ENCODE results near the gene FRRS1. TPM values are rescaled to one million over a fixed set of nuclear protein-coding genes. Genes with fewer than 3 reads are reported as not detected.

FRRS1 gene
- total RNA-seq, 6 donors from 2014 or later: 2.2 to 12.6 (median 9.3) TPM

DNA sequence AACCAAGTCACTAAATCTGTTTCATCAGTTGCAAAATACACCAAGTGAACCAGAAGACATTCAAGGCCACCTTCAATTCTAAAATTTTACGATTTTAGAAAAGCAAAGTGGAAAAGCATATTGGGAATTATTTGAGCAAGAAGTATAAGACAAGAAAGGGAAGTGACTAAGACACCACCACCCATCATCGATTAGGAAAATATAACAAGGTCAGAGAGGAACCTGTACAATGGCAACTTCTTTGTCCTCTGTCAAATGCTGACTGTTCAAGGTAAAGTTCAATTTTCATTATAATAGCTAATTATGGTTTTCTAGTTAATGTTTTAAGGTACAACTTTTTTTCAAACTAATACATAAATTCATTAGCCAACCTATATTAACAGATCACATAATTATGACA, 10.8 kb downstream of the FRRS1 start:
- H3K36me3 ChIP-seq: no peaks in the 10 kb centered on the region
- no peak overlapping the region for H3K4me3 ChIP-seq
- DNase-seq (no peak), ATAC-seq (ENCODE audit: low FRiP score in 2 of 2) (no peak)
- H3K27ac ChIP-seq: no peak overlapping the region
- no peaks in the 10 kb centered on the region for H3K9me3 ChIP-seq
- H3K27me3 ChIP-seq: no peaks in the 10 kb centered on the region
- 61 to 64% methylated on average over 2 of the region's 2 CpGs for WGBS, 2 donors
- H3K4me1 ChIP-seq: peaks cover 0 to 27% (median 20%) of the 10 kb centered on the region in 4 donors
- TF ChIP-seq EP300 (IDR thresholded peaks at IDR 0.05): no peak
- TF ChIP-seq, protein P1, sequence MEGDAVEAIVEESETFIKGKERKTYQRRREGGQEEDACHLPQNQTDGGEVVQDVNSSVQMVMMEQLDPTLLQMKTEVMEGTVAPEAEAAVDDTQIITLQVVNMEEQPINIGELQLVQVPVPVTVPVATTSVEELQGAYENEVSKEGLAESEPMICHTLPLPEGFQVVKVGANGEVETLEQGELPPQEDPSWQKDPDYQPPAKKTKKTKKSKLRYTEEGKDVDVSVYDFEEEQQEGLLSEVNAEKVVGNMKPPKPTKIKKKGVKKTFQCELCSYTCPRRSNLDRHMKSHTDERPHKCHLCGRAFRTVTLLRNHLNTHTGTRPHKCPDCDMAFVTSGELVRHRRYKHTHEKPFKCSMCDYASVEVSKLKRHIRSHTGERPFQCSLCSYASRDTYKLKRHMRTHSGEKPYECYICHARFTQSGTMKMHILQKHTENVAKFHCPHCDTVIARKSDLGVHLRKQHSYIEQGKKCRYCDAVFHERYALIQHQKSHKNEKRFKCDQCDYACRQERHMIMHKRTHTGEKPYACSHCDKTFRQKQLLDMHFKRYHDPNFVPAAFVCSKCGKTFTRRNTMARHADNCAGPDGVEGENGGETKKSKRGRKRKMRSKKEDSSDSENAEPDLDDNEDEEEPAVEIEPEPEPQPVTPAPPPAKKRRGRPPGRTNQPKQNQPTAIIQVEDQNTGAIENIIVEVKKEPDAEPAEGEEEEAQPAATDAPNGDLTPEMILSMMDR (IDR thresholded peaks at IDR 0.05): no peak
- no peak for TF ChIP-seq POLR2A (IDR thresholded peaks at IDR 0.05)

GRCh38 chr1:99754697-99755096, 11.7 kb downstream of the FRRS1 start:
- no peaks in the 10 kb centered on the region for H3K27me3 ChIP-seq
- ATAC-seq (ENCODE audit: low FRiP score in 2 of 2) (no peak), DNase-seq (no peak)
- 68 to 77% methylated on average over 5 of the region's 5 CpGs for WGBS, 2 donors
- H3K27ac ChIP-seq: no peak overlapping the region
- no peak overlapping the region for H3K4me3 ChIP-seq
- peaks cover 0 to 26% (median 19%) of the 10 kb centered on the region in 4 donors for H3K4me1 ChIP-seq
- H3K36me3 ChIP-seq: no peaks in the 10 kb centered on the region
- TF ChIP-seq, protein P1 (IDR thresholded peaks at IDR 0.05): no peak
- TF ChIP-seq POLR2A (IDR thresholded peaks at IDR 0.05) (no peak), POLR2AphosphoS5 (IDR thresholded peaks at IDR 0.05) (no peak), EP300 (IDR thresholded peaks at IDR 0.05) (no peak)
- H3K9me3 ChIP-seq: no peaks in the 10 kb centered on the region

DNA sequence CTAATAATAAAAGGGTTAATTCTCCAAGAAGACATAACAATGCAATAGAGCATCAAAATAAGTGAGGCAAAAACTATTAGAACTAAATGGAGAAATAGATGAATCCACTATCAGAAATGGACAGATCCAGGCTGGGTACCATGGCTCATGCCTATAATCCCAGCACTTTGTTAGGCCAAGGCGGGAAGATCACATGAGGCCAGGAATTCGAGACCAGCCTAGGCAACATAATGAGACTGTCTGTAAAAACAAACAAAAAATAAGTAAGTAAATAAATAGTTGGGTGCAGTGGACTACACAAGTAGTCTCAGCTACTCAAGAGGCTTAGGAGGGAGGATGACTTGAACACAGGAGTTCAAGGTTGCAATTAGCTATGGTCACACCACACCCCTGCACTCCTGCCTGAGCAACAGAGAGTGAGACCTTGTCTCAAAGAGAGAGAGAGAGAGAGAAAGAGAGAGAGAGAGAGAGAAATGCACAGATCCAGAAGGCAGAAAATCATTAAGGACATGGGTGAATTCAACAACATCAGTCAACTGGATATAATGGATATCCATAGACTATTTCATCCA, 12.3 kb downstream of the FRRS1 start:
- Histone ChIP-seq H3K4me3 (no peak overlapping the region), H3K9me3 (no peaks in the 10 kb centered on the region), H3K27ac (no peak overlapping the region), H3K36me3 (no peaks in the 10 kb centered on the region), H3K4me1 (peaks cover 0 to 20% (median 17%) of the 10 kb centered on the region in 4 donors), H3K27me3 (no peaks in the 10 kb centered on the region)
- DNase-seq (no peak), ATAC-seq (ENCODE audit: low FRiP score in 2 of 2) (no peak)
- TF ChIP-seq POLR2AphosphoS5 (IDR thresholded peaks at IDR 0.05) (no peak), POLR2A (IDR thresholded peaks at IDR 0.05) (no peak), EP300 (IDR thresholded peaks at IDR 0.05) (no peak)
- TF ChIP-seq, protein P1 (IDR thresholded peaks at IDR 0.05): no peak
- 84 to 93% methylated on average over 2 of the region's 2 CpGs for WGBS, 2 donors

DNA sequence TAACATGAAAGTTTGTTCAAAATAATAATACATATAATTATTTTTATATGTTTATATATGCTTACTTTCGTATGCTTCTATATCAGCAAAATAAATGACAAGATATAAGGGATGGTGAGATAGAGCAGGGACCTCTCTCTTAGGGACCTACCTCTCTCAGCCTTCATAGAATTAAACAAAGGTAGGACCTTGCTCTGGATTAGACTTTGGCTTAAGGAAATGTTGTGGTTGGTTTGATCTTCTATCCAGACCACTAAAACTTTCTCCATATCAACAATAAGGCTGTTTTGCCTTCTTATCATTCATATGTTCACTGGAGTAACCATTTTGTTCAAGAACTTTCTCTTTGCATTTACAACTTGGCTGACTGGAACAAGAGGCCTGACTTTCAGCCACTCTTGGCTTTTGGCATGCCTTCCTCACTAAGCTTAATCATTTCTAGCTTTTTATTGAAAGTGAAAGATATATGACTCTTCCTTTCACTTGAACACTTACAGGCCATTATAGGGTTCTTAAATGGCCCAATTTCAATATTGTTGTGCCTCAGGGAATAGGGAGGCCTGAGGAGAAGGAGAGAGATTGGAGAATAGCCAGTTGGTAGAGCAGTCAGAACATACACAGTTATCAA, 14.4 kb downstream of the FRRS1 start:
- H3K4me3 ChIP-seq: no peak overlapping the region

More for the DNA sequence above, 14.4 kb downstream of the FRRS1 start:
- Histone ChIP-seq H3K4me1 (peaks cover 0 to 14% (median 6%) of the 10 kb centered on the region in 4 donors), H3K36me3 (peaks cover 0 to 2% (median 0%) of the 10 kb centered on the region in 4 donors), H3K9me3 (no peaks in the 10 kb centered on the region), H3K27me3 (no peaks in the 10 kb centered on the region), H3K27ac (no peak overlapping the region)
- TF ChIP-seq EP300 (IDR thresholded peaks at IDR 0.05) (no peak), POLR2A (IDR thresholded peaks at IDR 0.05) (no peak), POLR2AphosphoS5 (IDR thresholded peaks at IDR 0.05) (no peak)
- TF ChIP-seq, protein P1 (IDR thresholded peaks at IDR 0.05): no peak
- ATAC-seq (ENCODE audit: low FRiP score in 2 of 2) (no peak), DNase-seq (no peak)
- 93 to 98% methylated on average over 1 of the region's 1 CpG for WGBS, 2 donors
